Right hindlimb (tissue), 1 donor: ENCODE results near the gene LINC00305.

Source experiments
- DNase-seq: peaks from one replicate; pipeline ENCODE4 v3.0.0-alpha.2; 2018

LINC00305 gene

DNA sequence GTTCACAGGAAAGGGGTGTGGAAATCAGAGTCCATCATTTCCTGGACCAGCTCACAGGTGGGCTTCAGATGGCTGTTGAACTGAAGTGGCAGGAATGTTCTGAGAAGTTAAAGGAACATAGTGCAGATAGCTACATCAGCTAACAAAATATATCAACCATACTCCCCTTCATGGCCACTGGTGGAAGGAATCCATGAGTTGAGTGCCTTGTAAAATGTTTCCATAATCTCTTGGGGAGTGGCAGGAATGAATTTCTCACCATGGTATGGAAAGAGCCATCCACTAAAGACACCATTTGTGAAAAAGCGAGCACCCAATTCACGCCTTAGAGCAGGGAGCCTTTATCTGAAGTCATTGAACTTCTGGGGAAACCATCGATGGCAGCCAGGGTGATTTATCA lies at the start of gene LINC00305:
Gene LINC00305 (minus strand): TSS at position 101 of the 400 bp plus-strand sequence.
- no peak for DNase-seq

DNA sequence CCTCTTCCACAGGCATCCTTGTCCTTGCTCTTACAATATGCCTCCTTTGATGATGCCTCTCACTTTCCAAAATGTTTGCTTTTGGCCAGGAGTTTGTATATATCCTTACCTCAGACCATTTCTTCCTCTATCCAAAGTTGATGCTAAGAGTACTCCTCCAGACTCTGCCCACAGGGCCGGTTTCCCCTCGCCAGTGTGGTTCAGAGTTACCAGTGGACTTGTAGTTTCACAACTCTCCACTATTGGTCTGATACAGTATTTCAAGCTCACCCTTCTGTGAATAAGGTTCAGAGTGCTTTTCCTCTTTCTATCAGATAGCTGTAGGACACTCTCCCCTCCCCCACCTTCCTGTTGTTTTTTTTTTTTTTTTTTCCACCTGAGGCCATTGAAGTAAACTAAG lies 42.2 kb upstream of the LINC00305 start:
- no peak for DNase-seq

DNA sequence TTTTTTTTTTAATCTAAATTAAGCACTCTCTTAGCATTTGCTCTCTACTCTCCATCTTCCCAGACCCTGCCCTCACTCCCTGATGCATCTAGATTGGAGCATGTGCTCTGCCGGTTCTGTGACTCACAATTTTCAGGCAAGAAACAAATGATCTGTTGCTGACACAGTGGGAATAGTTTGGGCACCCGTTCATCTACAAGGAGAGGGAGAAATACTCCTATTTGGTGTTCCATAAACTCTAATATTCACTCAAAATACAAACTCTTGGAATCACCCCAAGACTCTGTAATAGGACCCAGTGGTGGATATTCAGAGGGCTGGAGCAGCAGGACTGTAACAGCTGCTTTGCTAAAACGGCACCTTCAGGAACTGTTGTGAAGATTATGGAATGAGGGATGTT lies 37.1 kb upstream of the LINC00305 start:
- DNase-seq: peak; percentile 30

DNA sequence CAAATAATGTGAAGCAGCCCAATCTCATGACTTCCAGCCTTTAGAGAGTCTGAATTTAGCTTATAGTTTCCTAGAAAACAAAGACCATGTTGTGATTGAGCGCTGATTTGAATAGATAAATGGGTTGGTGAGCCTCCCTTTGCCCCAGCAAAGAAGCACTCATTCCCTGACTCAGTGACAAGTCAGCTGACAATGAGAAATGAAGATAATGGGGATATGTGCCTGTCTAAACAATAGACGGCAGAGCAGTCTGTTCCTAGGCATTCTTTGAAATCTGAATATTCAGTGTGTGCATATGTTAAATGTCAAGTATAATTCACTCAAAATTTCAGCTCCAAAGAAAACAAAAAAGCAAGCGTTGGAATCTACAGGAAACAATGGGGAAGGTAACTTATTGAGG lies 34.8 kb upstream of the LINC00305 start:
- no peak for DNase-seq

DNA sequence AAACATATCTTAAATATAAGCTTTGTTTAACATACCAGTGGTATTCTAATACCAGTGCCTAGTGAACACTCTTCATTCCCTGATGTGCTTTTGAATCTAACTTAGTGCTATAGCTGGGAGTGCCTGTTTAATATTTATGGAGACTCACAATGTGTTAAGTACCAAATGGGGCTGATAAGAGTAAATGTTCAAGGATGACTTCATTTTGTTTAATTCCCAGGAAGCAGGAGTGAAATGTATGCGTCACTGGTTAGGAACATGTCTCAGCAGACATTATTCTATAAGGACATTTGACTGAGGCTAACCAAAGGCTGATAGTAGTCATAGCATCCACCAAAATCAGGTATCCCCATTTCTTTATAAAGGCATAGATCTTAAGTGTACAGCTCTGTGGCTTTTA lies 31.7 kb upstream of the LINC00305 start:
- DNase-seq: no peak

DNA sequence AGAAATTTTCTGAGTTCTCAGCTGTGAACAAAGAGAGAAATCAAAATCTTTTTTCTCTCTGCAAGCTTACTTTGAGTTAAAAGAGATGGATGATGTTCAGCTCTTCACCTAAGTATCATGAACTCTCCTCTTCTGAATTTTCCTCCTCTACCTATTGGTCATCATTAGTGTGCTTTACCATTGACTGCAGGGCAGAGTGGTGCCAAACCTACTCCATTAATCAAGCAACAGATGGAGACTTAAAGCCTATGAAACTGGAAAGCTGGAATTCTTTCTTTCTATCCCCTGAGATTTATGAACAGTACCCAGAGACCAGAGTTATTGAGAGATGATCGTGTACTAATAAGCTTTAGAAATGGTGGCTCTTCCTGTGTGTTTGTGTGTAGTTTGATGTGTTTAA lies 31.3 kb upstream of the LINC00305 start:
- DNase-seq: no peak

DNA sequence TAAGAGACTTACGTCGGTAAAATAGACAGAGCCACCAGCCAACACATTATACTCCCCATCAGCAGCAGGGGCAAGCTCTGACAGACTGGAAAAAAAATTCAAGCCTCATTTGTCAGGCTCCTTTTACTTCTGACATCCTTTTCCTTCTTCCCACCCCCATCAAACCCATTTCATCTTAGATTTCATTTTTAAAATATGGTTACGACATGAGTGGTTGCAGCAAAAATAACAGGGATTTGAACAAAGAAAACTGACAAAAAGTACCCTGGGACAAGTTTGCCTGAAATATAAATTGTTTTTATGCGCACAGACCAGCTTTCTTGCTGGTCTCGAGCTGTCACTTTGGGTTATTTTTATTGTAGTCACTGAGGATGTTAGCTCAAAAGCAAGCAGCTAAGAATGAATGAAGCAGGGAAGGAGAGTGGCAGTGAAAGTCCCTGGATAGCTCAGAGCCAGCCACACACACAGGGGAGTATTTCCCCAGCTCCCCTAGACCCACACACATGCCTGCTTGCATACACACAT lies 30.7 kb upstream of the LINC00305 start:
- no peak for DNase-seq

DNA sequence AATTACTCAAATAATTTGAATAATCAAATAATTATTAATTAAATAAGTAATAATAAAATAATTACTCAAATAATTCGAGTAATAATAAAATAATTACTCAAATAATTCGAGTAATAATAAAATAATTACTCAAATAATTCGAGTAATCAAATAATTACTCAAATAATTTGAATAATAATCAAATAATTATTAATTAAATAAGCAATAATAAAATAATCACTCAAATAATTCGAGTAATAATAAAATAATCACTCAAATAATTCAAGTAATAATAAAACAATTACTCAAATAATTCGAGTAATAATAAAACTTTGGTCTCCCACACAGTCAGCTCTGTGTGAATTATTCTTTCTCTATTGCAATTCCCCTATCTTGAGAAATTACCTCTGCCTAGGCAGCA lies 30.0 kb upstream of the LINC00305 start:
- DNase-seq: no peak

DNA sequence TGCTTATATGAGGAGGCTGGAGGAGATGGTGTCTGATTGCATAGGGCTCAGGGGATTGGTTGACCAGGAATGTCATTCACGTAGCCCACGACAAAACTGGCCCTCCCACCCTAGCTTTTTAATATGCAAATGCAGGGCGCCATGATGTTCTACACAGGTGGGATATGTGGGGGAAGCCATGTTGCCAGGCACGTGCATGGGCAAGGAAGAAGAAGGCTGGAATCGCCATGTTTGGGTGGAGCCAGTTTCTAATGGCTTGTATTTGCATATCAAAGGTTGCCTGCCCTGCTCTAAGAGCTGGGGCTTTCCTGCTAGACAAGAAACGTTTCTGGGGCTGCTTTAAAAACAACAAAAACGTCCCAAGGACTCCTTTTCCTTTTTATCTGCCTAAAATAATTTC lies 26.5 kb upstream of the LINC00305 start:
- no peak for DNase-seq

DNA sequence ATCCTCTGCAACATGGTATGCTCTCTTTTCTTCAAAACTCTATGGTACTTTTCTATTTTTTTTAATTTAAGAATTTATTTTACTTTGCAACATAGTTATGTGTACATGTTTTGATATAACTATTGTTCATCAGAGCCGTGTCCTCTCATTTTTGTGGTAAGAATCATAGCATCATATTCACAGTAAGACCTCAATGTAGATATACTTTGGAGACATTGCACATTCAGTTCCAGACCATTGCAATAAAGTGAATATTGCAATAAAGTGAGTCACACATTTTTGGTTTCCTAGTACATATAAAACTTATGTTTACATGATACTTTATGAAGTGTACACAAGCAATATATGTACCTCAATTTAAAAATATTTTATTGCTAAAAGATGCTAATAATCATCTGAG lies 22.7 kb upstream of the LINC00305 start:
- DNase-seq: no peak

DNA sequence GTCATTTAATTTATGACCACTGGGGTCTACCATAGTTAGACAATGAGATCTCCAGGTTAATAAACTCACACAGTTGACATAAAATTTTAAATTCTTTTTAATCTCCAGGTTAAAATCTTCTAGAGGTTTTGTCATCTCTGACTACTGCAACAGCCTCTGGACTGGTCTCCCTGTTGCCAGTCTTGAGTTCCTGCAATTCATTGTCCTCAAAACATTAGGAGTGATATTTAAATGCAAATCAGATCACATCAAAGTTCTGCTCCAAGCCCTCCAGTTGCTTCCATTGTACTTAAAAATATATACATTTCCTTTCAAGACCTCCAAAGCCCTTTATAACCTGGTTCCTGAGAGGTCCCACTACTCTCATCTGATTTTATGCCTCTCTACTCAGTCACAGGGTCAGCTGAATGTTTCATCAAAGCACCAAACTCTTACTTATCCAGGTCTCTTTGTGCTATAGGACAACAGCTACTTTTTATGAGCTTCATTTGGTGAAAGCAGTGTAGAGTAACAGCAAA lies 18.6 kb upstream of the LINC00305 start:
- DNase-seq: no peak

DNA sequence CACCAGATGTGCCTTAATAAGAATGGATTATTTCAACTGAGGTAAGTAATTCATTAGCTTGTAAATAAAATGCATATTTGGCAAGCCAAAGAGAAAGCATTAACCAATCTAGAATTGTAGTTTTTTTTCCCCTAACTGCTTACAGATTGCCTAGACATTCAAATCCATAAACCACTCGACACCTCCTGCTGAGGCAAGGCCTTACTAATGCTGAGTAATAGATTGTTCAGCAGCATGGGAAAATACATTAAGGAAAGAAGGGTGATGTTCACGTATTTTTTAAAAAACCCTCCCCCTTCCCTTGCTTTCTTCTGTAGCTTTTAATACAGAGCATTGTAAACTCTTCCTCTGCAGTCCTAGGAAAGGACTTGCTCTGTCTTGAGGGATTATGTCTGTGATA lies 17.0 kb upstream of the LINC00305 start:
- DNase-seq: no peak

DNA sequence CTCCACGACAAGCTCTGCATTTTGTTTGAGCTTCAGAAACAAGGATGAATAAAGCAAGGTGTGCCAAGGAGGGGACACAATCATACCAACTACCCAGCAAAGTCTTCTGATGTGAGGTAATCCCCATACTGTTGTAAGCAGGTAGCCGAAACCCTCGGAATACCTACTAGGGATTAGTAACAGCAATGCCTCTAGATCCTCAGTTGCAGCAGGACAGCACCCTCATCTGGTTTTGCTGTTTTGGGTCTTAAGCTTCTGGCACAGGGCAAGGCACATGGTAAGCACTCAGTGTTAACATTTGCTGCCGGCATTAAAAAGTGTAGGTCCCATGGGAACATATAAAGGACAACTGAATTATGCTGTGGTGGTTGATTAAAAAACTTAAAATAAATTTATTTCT lies 16.0 kb upstream of the LINC00305 start:
- DNase-seq: no peak

DNA sequence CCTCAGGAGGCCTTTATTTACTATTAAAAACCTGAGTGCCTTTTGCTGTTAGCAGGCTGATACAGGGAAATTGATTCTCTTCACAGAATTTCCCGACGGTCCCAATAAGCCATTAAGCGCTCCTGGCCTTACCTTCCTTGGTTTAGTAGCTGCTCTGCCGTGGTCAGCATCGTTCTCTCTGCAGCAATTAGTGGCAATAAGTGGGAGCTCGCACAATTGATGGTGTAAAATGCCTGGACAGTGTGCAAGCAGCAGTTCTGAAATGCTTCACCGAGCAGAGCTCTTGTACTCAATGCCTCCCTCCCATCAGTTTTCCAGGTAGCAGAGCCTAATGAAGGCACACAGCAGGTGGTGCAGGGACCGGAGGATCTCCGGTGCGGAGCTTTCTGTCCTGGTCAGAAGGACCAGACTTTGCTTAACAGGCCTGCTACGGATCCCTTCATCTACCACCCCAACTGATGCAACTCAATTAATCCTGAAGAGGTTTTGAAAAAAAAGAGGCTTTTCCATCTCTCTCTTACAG lies 1.1 kb upstream of the LINC00305 start:
- DNase-seq: no peak

DNA sequence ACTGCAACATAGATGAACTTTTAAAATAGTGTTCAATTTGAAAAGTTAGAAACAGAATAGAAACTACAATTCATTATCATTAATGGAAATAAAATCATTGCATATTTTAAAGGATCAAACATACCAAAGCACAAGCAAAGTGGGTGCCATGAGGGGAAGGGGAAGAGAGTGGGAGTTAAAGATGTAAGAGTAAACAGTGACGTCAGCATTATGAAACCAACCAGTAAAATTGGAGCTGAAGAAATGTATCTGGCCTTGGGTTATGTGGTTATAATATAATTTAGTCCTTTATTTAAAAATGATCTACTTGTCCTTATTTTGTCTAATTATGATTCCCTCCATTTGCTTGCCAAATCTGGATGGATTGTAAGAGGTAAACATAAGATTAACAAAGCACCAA lies 6.0 kb downstream of the LINC00305 start:
- no peak for DNase-seq

DNA sequence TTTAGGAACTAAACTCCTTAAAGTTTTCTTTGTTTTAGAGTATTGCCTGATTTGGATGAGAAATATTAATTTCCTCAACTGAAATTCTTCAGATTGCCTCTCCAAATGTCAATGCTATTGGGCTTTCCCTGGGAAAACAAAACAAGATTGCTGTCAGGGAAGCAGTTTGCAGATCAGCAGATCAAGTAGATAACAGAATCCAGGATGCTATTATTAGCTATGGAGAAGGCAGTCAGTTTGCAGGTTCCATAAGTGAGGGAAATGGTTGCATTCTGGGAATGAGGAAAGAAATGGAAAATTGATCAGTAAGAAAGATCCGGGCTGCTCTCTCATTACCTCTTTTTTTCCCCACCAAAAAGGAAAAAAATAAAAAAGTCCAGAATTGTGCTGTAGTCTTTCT lies 11.0 kb downstream of the LINC00305 start:
- no peak for DNase-seq

DNA sequence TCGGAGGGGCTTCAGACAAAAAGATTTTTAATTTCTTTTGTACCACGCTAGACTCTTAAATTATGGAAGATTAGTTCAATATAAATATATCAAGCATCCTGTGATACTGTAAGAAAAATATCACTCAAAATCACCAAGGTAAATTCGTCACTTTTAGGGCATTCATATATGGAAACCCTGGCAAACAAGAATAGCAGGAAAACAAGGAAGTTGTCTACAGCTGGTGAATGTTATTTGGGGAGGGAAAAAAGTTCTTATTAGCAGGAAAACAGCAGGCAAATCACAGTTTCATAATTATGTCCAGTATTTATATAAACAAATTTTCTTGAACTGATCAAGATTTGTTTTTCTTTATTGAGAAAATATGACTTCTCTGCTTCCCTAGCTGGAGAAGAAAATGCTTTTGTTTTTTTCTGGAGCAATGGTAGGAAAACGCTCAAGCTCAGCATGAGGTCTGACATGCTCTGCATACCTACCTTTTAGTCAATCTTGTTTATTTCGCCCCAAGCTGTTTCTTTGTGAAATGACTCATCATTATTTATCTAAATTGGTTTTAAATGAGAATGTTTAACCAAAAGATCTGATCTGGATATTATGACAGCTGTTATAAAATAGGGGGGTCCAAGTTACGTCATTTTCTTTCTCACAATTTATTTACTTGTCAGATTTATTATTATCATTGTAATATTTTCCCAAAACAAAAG lies 14.7 kb downstream of the LINC00305 start:
- DNase-seq: no peak

DNA sequence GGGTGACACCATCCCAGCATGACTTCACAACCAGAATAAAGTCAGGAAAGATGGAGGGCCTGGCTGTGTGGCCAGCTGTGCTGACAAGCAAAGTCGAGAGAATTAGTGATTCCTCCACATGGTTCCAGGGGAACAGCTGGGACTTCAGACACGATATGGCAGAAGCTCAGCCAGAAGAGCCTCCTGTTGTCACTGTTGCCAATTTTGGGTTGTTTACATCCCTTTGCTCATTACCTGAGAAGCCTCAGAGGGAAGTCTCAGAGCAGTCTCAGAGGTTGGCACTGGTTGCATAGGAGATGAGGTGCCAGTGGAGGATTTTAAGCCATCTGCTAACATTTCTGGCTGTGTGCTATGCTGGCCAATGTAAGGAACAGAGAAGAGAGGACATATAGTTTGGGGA lies 16.0 kb downstream of the LINC00305 start:
- no peak for DNase-seq

DNA sequence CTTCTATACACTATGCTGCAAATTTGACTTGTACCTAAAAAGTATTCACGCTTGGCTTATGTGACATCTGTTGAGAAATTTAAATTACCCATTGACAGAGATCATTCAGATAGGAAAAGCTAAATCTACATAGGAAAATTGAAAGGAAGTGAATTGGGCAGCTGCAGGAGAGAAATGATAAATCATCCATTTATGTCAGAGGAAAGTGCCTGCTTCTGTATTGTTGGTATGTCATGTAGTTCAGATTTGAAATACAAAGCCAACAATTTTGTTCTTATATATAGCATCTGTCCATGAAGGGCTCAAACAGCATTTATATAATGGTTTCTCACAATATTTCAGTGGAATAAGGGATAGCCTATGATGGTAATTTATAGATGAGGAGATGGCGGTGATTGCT lies 17.6 kb downstream of the LINC00305 start:
- DNase-seq: no peak

DNA sequence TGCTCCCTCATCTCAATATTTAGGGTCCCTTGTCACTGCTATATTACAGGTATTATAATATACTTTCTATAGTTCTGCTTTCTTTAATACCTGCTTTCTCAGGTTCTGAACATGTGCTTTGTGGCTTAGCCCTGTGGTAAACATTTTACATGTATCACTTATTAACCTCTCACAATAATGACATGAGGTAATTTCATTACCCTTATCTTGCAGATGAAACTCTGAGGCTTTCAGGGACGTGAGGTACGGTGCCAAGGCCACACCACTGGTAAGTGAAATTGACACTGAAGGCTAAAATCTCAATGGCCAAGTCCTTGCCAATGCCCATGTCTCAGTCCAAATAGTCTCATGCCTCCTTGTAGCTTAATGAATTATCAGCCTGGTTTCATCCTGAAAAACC lies 21.7 kb downstream of the LINC00305 start:
- no peak for DNase-seq

DNA sequence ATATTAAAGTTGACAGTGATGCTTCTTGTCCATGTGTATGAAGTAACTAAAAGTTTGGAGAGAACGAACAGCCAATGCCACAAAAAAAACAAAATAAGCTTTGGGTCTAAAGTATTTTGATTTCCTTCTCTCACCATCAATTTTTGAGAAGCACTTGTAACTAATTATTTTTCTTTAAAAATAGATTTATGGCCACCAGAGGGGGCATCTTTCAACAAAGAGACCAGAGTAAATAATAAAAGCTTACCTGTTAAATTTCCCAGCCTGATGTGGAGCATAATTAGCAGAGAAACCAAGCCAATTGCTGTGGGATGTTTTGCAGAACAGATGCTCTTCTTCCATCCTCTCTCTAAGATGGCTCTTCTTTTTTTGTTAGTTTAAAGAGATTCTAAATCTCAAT lies 29.0 kb downstream of the LINC00305 start:
- DNase-seq: no peak

DNA sequence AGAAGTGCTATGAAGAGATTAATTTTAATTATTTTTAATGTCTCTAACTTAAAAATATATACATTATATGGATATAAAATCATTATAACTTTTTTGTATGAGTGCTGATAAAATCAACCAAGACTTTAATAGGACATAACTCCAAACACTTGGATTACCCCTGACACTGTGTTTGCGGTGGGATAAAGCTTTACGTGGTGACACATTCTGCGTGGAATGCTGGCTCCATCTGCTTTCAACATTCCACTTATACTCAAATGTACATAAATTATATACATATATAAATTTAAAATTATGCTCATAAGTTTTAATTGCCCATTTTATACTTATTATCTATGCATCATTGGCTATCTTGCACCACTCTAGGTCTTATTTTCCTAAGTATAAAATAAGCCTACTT lies 30.5 kb downstream of the LINC00305 start:
- no peak for DNase-seq

DNA sequence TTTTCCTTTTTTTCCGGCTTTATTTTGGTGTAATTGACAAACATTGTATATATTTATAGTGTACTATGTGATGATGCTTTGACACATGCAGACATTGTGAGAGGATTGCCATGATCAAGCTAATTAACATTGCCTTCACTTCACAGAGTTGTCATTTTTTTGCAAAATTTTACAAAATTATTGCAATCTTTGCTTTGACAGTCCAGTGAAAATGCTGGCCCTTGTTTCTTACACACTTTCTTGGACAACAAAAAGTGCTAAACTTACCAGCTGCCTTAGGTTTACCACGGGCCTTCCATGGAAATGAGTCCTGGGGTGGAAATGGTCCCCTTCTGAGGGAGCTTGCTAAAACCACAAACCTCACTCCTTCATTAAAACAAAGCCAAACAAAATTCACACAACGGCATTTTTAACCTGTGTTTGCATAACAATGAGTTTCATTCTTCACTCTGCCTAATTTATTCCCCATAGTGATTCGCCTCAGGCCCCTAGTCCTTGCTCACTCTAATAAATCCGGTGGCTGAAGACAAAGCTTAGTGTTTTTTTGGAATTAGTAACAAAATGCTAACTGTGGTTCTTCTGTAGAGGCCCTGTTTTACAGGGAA lies 32.2 kb downstream of the LINC00305 start:
- DNase-seq: no peak

DNA sequence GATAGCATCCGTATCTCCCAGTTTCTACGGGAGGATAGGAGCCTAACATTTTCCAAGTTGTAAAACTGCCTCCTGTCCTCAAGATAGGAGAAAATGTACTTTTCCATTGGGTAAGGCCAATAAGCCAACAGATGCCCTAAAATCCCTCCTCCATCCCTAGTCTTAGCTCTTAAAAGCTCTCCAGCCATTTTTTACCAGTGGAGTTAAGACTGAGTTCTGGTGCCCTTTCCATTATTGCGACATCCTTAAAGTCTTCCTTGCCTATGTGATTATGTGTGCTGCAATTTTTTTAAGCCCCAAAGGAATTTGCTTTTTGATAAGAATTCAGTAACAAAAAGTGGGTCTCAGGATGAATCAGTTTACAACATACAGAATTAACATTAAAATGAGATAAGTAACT lies 33.0 kb downstream of the LINC00305 start:
- no peak for DNase-seq
